GM19193 (cell line): ENCODE measurements around the gene FBXW8.

Experiments used
- POLR2A ChIP-seq: IDR thresholded peaks from 4 replicates; pipeline ENCODE4 v1.6.1; 2011; ENCODE audit not compliant: insufficient read depth, insufficient read length; ENCODE audit errors: extremely low read depth

Gene FBXW8

DNA sequence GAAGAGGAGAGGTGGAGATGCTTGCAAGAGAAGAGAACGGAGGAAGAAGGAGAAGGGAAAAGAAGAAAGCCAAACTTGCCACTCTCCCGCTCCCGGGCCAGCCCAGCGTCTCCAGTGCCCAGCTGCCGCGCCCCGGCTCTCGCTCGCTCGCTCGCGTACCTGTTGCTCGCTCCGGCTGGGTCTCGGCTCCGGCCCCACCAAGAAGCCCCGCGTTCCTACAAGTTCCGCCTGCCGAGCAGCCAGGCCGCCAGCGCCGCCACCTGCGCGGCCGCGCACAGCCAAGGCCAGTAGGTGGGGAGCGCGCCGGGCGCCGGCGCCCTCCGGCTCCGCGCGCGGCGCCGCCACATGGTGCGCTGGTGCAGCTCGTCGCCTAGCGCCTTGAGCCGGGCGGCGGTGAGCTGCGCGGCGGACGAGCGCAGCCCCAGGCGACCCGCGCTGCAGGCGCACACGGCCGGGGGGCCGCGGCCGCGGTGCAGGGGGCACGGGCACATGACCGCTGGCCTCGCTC, 29.9 kb upstream of the FBXW8 start:
- no peak for TF ChIP-seq POLR2A

DNA sequence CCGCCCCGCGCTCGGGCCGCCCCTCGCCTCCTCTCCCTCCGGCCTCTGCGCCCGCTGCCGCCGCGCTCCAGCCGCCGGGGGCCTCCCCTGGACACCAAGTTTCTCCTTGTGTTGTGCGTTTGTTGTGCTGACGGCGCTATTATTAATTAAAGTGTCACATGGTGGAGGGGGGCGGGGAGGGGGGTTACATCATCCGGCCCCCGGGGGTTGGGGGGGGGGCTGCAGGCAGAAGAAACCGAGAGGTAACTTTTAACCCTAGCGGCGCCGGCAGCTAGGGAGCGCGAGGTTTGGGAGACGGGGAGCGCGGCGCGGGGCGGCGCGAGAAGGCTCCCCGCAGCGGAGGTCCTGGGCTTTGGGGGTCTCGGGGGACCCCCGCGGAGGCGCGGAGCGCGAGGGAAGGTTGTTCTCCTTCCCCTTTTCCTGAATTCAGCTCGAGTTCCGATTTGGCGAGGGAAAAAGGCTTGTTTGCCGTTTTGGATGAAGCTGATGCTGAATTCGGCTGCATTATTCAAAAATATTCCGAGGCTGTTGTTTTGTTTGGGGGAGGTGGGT, 29.3 kb upstream of the FBXW8 start, which contains the start of gene HRK:
TSS of gene HRK (minus strand) at position 117 of the 552 bp plus-strand sequence. CDS start 134 bp downstream, outside the sequence.
- TF ChIP-seq POLR2A, result no peak

DNA sequence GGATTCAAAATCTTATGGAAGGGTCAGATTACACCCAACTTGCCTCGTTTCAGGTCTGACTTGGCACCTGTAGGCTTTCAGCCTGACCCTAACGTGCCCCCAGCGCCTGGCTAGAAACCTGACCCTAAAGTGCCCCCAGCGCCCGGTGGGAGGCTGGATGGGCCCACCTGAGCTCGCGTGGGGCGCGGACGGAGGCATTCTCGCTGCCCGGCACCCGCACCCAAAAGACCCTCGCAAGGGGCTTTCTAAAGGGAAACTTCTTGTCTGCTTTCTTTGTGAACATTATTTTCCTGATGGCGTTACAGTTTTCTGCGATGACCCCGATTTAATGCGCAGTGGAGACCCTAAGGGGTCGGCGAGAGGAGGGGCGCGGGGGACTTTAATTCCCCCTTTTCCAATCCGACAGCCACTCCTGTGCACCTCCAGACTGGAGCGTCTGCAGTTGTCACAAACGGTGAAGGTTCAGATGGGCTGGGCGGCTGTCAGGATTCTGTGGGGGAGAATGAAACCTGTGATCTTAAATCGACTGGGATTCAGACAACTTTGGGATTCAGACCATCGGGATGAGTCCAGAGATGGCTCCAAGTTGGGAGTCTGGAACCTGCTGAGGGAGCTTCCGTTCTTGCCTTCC, 28.8 kb upstream of the FBXW8 start:
- no peak for TF ChIP-seq POLR2A

DNA sequence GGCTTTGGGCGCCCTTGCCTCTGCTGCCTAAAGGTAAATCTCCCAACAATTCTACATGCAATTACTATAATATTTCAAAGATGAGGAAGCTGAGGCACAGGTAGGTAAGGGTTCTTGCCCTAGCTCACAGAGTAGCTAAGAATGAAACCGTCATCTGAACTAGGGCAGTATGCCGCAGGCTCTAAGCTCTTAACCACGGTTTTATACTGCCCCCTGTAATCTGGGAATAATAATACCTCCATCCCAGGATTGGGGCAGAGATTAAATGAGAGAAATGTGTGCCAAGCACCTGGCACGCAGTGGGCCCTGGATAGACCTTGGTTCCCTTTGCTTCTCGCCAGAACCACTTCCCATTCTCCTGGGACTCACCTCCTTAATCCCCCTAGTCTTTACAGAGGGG, 28.0 kb upstream of the FBXW8 start:
- no peak for TF ChIP-seq POLR2A

DNA sequence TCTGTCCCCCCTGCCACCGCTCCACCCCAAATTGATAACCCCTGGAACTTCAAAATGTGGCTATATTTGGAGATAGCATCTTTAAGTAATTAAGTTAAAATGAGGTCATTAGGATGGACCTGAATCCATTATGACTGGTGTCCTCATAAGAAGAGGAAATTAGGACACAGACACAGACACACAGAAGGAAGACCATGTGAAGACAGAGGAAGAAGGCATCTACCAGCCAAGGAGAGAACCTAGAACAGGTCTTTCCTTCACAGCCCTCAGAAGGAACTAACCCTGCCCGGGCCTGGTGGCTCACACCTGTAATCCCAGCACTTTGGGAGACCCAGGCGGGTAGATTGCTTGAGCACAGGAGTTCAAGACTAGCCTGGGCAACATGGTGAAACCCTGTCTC, 25.9 kb upstream of the FBXW8 start:
- TF ChIP-seq POLR2A, result no peak

DNA sequence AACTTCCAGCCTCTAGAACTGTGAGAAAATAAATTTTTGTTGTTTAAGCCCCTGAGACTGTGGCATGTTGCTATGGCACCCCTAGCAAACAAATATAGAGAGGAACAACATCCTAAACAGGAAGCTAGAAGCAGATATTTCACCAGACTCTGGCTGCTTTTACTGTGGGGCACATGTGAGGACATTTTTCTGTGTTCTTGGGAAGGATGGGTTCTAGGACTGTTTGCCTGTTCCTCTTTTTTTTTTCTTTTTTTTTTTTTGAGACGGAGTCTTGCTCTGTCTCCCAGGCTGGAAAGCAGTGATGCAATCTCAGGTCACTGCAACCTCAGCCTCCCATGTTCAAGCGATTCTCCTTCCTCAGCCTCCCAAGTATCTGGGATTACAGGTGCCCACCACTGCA, 25.3 kb upstream of the FBXW8 start:
- no peak for TF ChIP-seq POLR2A

DNA sequence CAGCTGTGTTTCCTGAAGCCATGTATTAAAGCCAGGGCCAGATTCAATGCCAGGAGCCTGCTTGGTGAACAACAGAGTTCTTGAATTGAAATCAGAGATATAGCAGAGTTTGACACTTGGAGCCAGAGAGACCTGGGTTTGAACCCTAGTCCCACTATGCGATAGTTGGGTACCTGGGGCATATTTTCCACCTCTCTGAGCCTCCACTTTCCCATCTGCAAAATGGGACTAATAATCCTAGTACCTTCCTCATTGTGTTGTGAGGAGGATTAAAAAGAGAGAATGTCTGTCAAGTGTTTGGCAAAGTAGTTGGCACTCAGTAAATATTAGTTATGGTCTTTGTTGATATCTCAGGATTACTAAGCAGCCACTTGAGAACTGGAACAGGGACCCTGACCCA, 23.5 kb upstream of the FBXW8 start:
- TF ChIP-seq POLR2A, result no peak

DNA sequence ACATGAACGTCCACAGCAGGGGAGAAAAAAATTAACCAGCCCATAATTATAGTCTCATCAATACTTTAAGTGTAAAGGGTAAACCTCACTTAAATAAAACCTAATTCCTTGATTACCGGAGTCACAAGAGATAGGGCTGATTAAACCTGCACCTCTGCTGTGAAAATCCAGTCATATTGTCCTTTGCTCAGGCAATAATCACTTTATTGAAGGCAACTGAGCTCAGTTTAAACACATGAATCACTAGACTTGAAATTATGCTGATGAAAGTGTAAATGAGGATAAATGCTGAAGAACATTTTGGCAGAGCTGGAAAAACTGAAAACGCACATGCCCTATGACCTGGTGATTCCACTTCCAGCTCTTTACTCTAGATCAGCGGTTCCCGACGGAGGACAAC, 22.9 kb upstream of the FBXW8 start:
- no peak for TF ChIP-seq POLR2A

DNA sequence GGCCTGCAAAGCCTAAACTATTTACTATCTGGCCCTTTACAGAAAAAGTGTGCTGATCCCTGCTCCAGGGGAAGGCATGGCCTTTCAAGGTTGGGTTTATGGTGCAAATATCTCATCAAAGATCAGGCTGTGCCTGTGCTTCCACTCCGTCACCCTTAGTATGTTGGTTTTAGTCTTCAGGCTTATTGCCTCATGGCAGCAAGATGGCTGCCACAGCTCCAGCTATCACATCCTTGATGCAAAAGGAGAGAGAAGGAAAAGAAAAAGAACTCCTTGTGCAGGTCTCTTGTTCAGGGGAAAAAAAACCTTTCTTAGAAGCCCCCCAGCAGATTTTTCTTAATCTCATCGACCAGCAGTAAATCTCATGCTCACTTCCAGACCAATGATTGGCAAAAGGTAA, 20.4 kb upstream of the FBXW8 start:
- TF ChIP-seq POLR2A, result no peak

DNA sequence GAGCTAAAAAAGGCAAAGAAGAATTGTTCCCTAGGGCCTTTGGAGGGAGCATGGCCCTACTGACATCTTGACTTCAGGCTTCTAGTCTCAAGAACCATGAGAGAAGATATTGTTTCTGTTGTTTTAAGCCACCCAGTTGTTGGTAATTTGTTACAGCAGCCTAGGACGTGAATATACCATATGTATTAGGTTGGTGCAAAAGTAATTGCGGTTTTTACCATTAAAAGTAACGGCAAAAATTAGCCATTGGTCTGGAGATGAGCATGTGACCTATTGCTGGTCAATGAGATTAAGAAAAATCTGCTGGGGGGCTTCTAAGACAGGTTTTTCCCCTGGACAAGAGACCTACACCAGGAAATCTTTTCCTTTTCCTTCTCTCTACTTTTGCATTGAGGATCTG, 19.7 kb upstream of the FBXW8 start:
- TF ChIP-seq POLR2A, result no peak

DNA sequence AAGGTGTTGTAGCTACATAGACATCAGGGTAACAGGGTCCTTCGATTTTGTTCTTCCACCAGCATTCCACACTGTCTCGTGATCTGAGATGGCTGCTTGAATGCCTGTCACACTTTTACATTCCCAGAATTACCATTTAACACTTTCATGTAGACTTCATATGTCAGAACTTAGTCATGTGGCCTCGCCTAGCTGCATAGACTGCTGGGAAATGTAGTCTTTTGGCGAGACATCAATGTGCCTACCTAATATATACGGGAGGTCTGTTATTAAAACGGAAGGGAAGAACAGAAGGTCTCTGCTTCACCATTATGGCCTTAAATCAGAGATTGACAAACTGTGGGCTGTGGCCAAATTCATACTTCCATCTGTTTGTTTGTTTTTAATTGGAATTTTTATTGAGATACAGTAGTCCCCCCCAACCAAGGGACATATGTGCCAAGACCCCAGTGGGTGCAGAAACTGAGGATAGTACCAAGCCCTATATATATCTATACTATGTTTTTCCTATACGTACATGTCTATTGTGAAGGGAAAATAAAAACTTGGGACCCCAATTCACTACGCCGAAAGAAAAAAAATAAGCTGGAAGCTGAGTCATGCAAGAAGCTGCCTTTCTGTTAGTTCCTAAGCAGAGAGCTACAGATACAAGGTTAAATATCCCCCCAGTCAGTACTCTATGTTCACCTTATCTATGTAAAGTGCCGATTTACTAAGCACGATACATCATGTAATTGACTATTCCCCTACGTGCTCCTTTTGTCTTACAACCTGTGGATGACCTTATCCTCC, 18.2 kb upstream of the FBXW8 start:
- TF ChIP-seq POLR2A, result no peak

DNA sequence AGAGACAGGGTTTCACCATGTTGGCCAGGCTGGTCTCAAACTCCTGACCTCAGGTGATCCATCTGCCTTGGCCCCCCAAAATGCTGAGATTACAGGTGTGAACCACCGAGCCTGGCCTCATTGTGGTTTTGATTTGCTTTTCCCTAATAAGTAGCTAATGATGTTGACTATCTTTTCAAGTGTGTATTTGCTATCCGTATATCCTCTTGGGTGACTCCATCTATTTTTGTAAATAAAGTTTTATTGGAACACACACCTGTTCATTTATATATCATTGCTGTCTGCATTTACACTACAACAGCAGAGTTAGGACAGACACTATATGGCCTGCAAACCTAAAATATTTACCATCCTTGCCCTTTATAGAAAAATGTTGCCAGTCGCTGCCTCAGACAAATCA, 15.8 kb upstream of the FBXW8 start:
- TF ChIP-seq POLR2A, result no peak

DNA sequence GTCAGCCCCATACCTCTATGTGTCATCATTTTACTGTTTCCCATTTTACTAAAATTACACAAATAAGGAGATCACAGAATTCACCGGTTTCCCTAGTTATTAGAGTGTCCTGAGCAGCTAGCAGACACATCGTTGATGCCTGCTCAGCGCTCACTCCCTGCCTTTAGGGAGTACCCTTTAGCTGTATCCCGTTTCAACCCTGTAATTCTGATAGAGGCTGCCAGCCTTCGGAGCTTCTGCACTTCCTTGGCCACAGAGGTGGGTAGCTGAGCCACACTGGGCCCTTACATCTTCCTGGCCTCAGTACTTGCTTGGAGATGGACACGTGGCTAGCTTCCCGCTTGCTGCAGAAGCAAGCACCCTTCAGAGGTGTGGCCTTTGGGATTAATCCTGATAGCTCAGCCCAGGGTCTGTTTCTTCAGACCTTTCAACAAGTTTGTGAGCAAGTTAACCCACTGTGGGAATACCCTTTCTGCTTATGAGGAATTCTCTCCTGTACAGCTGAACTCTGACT, 14.3 kb upstream of the FBXW8 start:
- no peak for TF ChIP-seq POLR2A

DNA sequence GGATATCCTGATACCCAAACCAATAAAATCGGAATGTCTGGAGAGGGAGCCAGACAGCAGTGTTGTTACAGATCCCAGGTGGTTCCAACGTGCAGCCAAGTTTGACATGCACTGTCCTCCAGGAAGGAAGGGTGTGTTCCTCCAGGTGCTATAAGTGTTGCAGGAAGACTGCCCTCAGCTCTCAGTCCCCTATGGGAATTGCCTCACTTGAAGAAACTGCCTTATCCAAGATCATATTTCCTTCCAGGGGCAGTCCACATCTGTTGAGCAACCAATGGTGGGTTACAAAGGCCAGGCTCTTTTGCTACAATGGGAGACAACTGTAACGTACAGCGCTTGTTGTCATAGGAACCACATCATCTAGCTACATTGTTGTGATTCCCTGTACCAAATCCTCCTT, 13.3 kb upstream of the FBXW8 start:
- TF ChIP-seq POLR2A, result no peak

DNA sequence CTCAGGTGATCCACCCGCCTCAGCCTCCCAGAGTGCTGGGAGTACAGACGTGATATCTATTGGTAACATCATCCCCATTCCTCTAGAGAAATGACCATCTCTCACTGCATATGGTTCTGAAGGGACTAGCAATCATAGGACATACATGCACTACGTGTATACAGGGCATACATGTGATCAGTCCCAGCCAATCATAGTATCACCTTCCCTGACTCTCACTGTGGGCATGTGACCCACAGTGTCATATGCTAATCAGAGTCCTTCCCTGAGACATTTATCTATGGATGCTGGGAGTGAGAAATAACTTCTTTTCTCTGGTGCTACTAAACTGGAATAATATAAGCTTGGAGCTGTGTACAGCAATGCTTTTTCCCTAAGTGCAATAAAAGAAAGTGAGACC, 12.1 kb upstream of the FBXW8 start:
- no peak for TF ChIP-seq POLR2A

DNA sequence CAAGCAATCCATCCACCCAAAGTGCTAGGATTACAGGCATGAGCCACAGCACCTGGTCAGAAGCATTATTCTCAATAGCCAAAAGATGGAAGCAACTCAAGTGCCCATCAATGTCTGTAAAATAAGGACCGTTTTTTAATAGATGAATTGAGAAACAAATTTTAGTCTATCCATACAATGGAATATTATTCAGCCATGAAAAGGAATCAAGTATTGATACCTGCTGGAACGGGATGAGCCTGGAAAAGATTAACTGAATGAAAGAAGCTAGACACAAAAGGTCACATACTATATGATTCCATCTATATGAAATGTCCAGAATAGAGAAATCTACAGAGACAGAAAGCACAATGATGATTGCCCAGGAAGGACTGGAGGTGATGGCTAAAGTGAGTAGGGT, 9.1 kb upstream of the FBXW8 start:
- TF ChIP-seq POLR2A, result no peak
